Panc1 (cell line): Measurements from ENCODE around the gene PDE3A. TPM values are rescaled to one million over a fixed set of nuclear protein-coding genes. Genes with fewer than 3 reads are reported as not detected.

Experiments used
- ATAC-seq: fragments of 200-7000 bp; cut with Tn5 transposase; 2 replicates; pipeline ENCODE4 v1.9.1; 2020; ENCODE audit warnings: mild to moderate bottlenecking, moderate library complexity
- BruUV-seq: library from RNA; stranded (reverse); fragments of 400-500 nt; replicated peaks from 2 replicates; lab custom pipeline; 2021; lab: Mats Ljungman, UMichigan
- CTCF ChIA-PET: fragments of 300-600 bp; sonication (Branson Sonifier 250); formaldehyde crosslinking; loops from one replicate; lab custom pipeline; 2022; ENCODE audit warnings: antibody characterized with exemption; lab: Charles Lee
- POLR2A ChIA-PET: fragments of 300-600 bp; sonication (Branson Sonifier 250); formaldehyde crosslinking; loops from one replicate; lab custom pipeline; 2022; ENCODE audit warnings: antibody characterized with exemption; lab: Charles Lee
- DNase-seq: peaks from one replicate; pipeline ENCODE4 v3.0.0-alpha.2; 2010; ENCODE audit warnings: low read depth, low spot score
- H3K27ac ChIP-seq: 2 replicates; pipeline ENCODE4 v1.5.1; 2011; ENCODE audit warnings: mild to moderate bottlenecking, low read length, inconsistent platforms
- H3K27me3 ChIP-seq: fragments of 200-500 bp; sonication (Bioruptor generic); 2 replicates; pipeline ENCODE4 v1.6.0; 2014; ENCODE audit warnings: low read length, inconsistent platforms; ENCODE audit not compliant: control insufficient read depth, insufficient read depth
- H3K36me3 ChIP-seq: fragments of 200-500 bp; sonication (Bioruptor generic); 2 replicates; pipeline ENCODE4 v1.5.1; 2014; ENCODE audit warnings: inconsistent platforms, mild to moderate bottlenecking, low read length, moderate library complexity; ENCODE audit not compliant: control insufficient read depth, insufficient read depth
- H3K4me1 ChIP-seq: 2 replicates; pipeline ENCODE4 v1.5.1; 2011; ENCODE audit warnings: inconsistent platforms, mild to moderate bottlenecking, low read length, moderate library complexity; ENCODE audit not compliant: control insufficient read depth, insufficient read depth
- H3K4me3 ChIP-seq, 2 experiments: 2 replicates each; pipeline ENCODE4 v1.5.1; 2011 to 2012; ENCODE audit warnings: low read depth in 2 of 2, low read length in 2 of 2, mild to moderate bottlenecking in 2 of 2, inconsistent platforms in 1 of 2, moderate library complexity in 1 of 2
- H3K9me3 ChIP-seq: fragments of 200-500 bp; sonication (Bioruptor generic); 2 replicates; pipeline ENCODE4 v1.5.1; 2014; ENCODE audit warnings: low read depth, mild to moderate bottlenecking, inconsistent platforms, low read length, moderate library complexity; ENCODE audit not compliant: control insufficient read depth, insufficient read depth
- POLR2AphosphoS5 ChIP-seq: IDR thresholded peaks from 2 replicates; pipeline ENCODE4 v1.6.1; 2012; ENCODE audit warnings: mild to moderate bottlenecking, low read depth, low read length, moderate library complexity
- SIN3A ChIP-seq: IDR thresholded peaks from 2 replicates; pipeline ENCODE4 v1.6.1; 2012; ENCODE audit warnings: low read depth, mild to moderate bottlenecking, low read length, moderate library complexity, borderline replicate concordance; ENCODE audit not compliant: insufficient read depth
- TCF7L2 ChIP-seq: IDR thresholded peaks from 2 replicates; pipeline ENCODE4 v1.6.1; 2011; ENCODE audit warnings: mild to moderate bottlenecking, low read depth, low read length, inconsistent platforms
- in situ Hi-C: cut with HindIII; loops from 2 replicates; pipeline ENCODE4 v1.10.0; 2016; ENCODE audit warnings: low sequenced_read_pairs, low pct_unique_long_range_greater_than_20kb
- intact Hi-C: fragments of 100-400 bp; cut with micrococcal nuclease; formaldehyde crosslinking; loops from one replicate; pipeline ENCODE4 v1.10.0; 2022; ENCODE audit not compliant: unreplicated experiment
- total RNA-seq: library from RNA; stranded (reverse); gene quantifications from one replicate; pipeline ENCODE4 v1.2.1, GENCODE V29; 2021; ENCODE audit not compliant: unreplicated experiment
- TF ChIP-seq, protein P1 (sequence below), 2 experiments: IDR thresholded peaks; 2 replicates each; pipeline ENCODE4 v1.6.1; 2011 to 2012; ENCODE audit warnings: low read depth in 2 of 2, control low read depth in 1 of 2, low read length in 1 of 2, mild to moderate bottlenecking in 1 of 2, moderate library complexity in 1 of 2; ENCODE audit not compliant: insufficient read depth in 1 of 2
- TF ChIP-seq, protein P2 (sequence below): fragments of 450-650 bp; IDR thresholded peaks from 2 replicates; pipeline ENCODE4 v1.5.1; 2017; ENCODE audit warnings: mild to moderate bottlenecking

Gene PDE3A
- total RNA-seq, 1 experiment from 2014 or later = 0.03 TPM

GRCh38 chr12:20438299-20438779 lies 70.0 kb downstream of the PDE3A start:
- Histone ChIP-seq H3K27me3 (no peaks in the 10 kb centered on the region), H3K27ac (no peak overlapping the region), H3K4me3 (no peak overlapping the region), H3K4me1 (no peaks in the 10 kb centered on the region), H3K36me3 (no peaks in the 10 kb centered on the region), H3K9me3 (no peaks in the 10 kb centered on the region)
- no TSS peak for BruUV-seq
- ATAC-seq (no peak), DNase-seq (no peak)
- intact Hi-C loops (no loop called here), in situ Hi-C loops (no loop called here)
- TF ChIP-seq SIN3A (no peak), TCF7L2 (no peak)
- TF ChIP-seq, protein P1, sequence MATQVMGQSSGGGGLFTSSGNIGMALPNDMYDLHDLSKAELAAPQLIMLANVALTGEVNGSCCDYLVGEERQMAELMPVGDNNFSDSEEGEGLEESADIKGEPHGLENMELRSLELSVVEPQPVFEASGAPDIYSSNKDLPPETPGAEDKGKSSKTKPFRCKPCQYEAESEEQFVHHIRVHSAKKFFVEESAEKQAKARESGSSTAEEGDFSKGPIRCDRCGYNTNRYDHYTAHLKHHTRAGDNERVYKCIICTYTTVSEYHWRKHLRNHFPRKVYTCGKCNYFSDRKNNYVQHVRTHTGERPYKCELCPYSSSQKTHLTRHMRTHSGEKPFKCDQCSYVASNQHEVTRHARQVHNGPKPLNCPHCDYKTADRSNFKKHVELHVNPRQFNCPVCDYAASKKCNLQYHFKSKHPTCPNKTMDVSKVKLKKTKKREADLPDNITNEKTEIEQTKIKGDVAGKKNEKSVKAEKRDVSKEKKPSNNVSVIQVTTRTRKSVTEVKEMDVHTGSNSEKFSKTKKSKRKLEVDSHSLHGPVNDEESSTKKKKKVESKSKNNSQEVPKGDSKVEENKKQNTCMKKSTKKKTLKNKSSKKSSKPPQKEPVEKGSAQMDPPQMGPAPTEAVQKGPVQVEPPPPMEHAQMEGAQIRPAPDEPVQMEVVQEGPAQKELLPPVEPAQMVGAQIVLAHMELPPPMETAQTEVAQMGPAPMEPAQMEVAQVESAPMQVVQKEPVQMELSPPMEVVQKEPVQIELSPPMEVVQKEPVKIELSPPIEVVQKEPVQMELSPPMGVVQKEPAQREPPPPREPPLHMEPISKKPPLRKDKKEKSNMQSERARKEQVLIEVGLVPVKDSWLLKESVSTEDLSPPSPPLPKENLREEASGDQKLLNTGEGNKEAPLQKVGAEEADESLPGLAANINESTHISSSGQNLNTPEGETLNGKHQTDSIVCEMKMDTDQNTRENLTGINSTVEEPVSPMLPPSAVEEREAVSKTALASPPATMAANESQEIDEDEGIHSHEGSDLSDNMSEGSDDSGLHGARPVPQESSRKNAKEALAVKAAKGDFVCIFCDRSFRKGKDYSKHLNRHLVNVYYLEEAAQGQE (IDR thresholded peaks at IDR 0.05; ENCODE audit: insufficient read depth in 1 of 2, low read depth in 2 of 2, low read length in 1 of 2) = no peak
- POLR2A ChIA-PET = no interaction called here
- CTCF ChIA-PET = no interaction called here

DNA sequence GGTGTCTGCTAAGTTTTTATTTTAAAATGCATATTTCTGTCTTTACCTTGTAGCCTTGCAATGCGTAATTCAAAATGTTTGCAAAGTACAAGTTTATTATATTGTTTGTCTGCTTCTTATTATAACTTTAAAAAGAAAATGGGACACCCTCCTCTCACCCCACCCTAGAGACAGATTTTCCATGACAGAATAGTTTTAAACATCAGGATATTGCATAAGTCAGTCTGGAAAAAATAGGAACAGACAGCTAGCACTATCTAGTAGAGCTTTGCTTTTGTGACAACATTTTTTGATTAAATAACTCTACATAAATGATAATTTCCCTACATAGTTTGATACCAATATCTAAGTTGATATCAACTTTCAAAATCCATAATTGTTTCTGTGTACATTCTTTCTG lies 71.3 kb downstream of the PDE3A start:
- Histone ChIP-seq H3K27ac (no peak overlapping the region), H3K36me3 (no peaks in the 10 kb centered on the region), H3K9me3 (no peaks in the 10 kb centered on the region), H3K27me3 (no peaks in the 10 kb centered on the region), H3K4me3 (no peak overlapping the region), H3K4me1 (no peaks in the 10 kb centered on the region)
- TF ChIP-seq TCF7L2 = no peak
- TF ChIP-seq SIN3A = no peak
- TF ChIP-seq, protein P1 (IDR thresholded peaks at IDR 0.05; ENCODE audit: insufficient read depth in 1 of 2, low read depth in 2 of 2, low read length in 1 of 2) = no peak
- TF ChIP-seq, protein P2, sequence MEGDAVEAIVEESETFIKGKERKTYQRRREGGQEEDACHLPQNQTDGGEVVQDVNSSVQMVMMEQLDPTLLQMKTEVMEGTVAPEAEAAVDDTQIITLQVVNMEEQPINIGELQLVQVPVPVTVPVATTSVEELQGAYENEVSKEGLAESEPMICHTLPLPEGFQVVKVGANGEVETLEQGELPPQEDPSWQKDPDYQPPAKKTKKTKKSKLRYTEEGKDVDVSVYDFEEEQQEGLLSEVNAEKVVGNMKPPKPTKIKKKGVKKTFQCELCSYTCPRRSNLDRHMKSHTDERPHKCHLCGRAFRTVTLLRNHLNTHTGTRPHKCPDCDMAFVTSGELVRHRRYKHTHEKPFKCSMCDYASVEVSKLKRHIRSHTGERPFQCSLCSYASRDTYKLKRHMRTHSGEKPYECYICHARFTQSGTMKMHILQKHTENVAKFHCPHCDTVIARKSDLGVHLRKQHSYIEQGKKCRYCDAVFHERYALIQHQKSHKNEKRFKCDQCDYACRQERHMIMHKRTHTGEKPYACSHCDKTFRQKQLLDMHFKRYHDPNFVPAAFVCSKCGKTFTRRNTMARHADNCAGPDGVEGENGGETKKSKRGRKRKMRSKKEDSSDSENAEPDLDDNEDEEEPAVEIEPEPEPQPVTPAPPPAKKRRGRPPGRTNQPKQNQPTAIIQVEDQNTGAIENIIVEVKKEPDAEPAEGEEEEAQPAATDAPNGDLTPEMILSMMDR = no peak
- TF ChIP-seq POLR2AphosphoS5 = no peak
- no TSS peak for BruUV-seq
- intact Hi-C loops (no loop called here), in situ Hi-C loops (no loop called here)
- ChIA-PET CTCF (no interaction called here), POLR2A (no interaction called here)
- ATAC-seq (no peak), DNase-seq (no peak)
